ENCODE measurements around the gene SLC35B2.

- no peak for TF ChIP-seq ZNF274 (IDR thresholded peaks at IDR 0.05; ENCODE audit: low read depth, low read length)
- TF ChIP-seq SUZ12 (IDR thresholded peaks at IDR 0.05; ENCODE audit: extremely low read depth, insufficient read depth, insufficient read length), result no peak
- TF ChIP-seq YY1 (IDR thresholded peaks at IDR 0.05; ENCODE audit: insufficient read depth, insufficient read length), result no peak
Observed at GRCh38 chr6:44303842-44304241, 46.5 kb upstream of the SLC35B2 start.
